DOHH2 (cell line): ENCODE measurements around the gene CREB3L2.

Experiments used
- CTCF ChIP-seq: fragments of 200-600 bp; sonication (generic); IDR thresholded peaks from one replicate; pipeline ENCODE4 v1.5.1; 2014; ENCODE audit warnings: antibody characterized with exemption, mild to moderate bottlenecking, low read depth, low read length; ENCODE audit not compliant: poor library complexity, severe bottlenecking
- EZH2phosphoT487 ChIP-seq: fragments of 200-600 bp; sonication (generic); IDR thresholded peaks from 2 replicates; pipeline ENCODE4 v1.6.1; 2017; ENCODE audit warnings: borderline replicate concordance, mild to moderate bottlenecking, antibody characterized with exemption, low read length, moderate library complexity, mixed read lengths

GRCh38 chr7:137999496-138000080 is 2.3 kb downstream of the CREB3L2 start:
- TF ChIP-seq CTCF (no peak), EZH2phosphoT487 (no peak)
